ENCODE measurements around the gene FRMD4A.

GRCh38 chr10:13730306-13730652, 600.4 kb downstream of the FRMD4A start:
- TF ChIP-seq CTCF (optimal IDR thresholded peaks at IDR 0.05 in 1 of 3, IDR thresholded peaks at IDR 0.05 in 1 of 3, conservative IDR thresholded peaks at IDR 0.05 in 1 of 3; ENCODE audit: extremely low read depth in 1 of 3, insufficient read depth in 2 of 3, low read length in 3 of 3) = no peak
- no peak for TF ChIP-seq EZH2 (IDR thresholded peaks at IDR 0.05; ENCODE audit: low read length)
